GM10266 (cell line): Measurements from ENCODE around the gene ZNF593.

Experiments used
- DNase-seq: peaks from one replicate; pipeline ENCODE4 v3.0.0; 2012; ENCODE audit errors: extremely low spot score
- TF ChIP-seq, protein P1 (sequence below): IDR thresholded peaks from 2 replicates; pipeline ENCODE4 v1.5.1; 2012; ENCODE audit warnings: mild to moderate bottlenecking, low read depth; ENCODE audit not compliant: control insufficient read depth, insufficient read depth; ENCODE audit errors: missing control alignments

Gene ZNF593

GRCh38 chr1:26166719-26167281 is 2.9 kb upstream of the ZNF593 start:
- TF ChIP-seq, protein P1, sequence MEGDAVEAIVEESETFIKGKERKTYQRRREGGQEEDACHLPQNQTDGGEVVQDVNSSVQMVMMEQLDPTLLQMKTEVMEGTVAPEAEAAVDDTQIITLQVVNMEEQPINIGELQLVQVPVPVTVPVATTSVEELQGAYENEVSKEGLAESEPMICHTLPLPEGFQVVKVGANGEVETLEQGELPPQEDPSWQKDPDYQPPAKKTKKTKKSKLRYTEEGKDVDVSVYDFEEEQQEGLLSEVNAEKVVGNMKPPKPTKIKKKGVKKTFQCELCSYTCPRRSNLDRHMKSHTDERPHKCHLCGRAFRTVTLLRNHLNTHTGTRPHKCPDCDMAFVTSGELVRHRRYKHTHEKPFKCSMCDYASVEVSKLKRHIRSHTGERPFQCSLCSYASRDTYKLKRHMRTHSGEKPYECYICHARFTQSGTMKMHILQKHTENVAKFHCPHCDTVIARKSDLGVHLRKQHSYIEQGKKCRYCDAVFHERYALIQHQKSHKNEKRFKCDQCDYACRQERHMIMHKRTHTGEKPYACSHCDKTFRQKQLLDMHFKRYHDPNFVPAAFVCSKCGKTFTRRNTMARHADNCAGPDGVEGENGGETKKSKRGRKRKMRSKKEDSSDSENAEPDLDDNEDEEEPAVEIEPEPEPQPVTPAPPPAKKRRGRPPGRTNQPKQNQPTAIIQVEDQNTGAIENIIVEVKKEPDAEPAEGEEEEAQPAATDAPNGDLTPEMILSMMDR: no peak
- DNase-seq: no peak

GRCh38 chr1:26168410-26169197 is 1.1 kb upstream of the ZNF593 start, which contains the start of gene C1orf232:
Gene C1orf232, minus strand, starts transcription at chr1:26168963. Its CDS starts 464 bp downstream, at chr1:26168499.
- TF ChIP-seq, protein P1: no peak
- no peak for DNase-seq

- no peak for DNase-seq
- TF ChIP-seq, protein P1: no peak
Observed at GRCh38 chr1:26169198-26169554, 532 bp upstream of the ZNF593 start.

GRCh38 chr1:26170472-26170821 is 739 bp downstream of the ZNF593 start:
- no peak for DNase-seq
- TF ChIP-seq, protein P1: no peak

DNA sequence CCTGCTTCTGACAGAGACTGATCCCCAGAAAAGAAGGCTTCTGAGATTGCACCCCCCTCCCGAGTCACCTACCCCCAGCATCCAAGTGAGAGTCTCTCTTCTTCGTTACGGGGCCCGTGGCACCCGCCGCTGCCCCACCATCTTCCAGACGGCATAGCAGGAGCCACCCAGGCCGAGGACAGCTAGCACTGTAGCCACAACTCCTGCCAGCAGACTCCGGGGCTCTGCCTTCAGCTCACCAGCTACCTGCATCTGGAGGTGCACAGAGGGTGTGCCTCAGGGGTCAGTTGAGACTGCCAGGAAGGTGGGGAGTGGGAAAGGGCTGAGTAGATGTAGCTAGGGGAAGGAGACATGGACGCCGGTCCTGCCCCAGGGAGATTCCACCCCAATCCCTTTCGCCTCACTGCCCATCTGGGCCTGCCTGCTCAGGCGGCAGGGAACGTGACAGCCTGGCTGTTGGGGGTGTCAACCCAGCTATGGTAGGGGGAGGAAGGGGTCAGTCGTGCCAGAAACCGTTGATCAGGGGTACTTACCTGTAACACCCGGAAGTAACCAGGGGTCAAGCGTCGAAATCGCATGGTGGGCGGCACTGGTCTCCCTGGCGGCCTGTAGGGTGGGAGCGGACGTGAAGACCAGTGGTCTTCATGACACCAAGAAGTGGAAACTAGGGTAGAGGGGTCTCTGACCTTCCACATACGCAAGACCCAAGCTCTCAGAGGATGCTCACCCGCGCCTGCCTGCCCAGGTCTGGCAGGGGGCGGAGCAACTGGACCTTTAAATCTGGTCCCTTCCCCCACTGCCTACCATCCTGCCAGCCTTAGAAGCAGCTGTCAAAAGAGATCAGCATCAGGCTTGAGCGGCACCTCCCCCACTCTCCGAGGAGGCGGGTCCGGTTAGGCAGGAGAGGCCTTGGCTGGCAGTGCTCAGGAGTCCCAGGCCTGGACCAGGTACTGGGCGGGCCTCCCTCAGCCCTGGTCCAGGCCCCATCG is 1.7 kb downstream of the ZNF593 start, which contains the start of gene ZNF593OS:
ZNF593OS (minus strand) TSS at position 749 of the 989 bp plus-strand sequence; CDS start at position 578, 171 bp downstream.
- TF ChIP-seq, protein P1: no peak

GRCh38 chr1:26175346-26175745 is 5.6 kb downstream of the ZNF593 start:
- no peak for DNase-seq
- TF ChIP-seq, protein P1: no peak

More for the DNA sequence above, 1.7 kb downstream of the ZNF593 start, which contains the start of gene ZNF593OS:
- DNase-seq: no peak
